22Rv1 (cell line): Measurements from ENCODE around the gene BTG4.

Experiments used
- ZFX ChIP-seq: fragments of 450-650 bp; IDR thresholded peaks from 2 replicates; pipeline ENCODE4 v1.6.1; 2017; ENCODE audit warnings: antibody characterized with exemption, borderline replicate concordance
- TF ChIP-seq, protein P1 (sequence below): fragments of 450-650 bp; IDR thresholded peaks from 2 replicates; pipeline ENCODE4 v1.5.1; 2017; ENCODE audit warnings: mild to moderate bottlenecking

DNA sequence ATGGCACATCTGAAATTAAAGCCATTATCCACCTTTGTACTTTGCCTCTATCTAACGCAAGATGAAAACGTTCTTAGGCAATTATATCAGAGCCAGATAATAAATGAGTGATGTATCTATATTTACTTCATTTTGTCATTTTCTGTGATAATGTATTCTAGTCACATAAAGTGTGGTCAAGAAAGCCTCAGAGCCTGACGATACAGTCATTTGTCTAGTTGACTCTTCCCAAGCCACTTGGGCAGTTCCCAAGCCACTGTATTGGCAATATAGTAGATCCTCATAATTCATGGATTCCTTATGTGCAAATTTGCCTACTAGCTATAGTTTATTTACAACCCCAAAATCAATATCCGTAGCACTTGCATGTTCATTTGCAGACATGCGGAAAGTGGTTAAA lies 10.2 kb upstream of the BTG4 start:
- TF ChIP-seq, protein P1, sequence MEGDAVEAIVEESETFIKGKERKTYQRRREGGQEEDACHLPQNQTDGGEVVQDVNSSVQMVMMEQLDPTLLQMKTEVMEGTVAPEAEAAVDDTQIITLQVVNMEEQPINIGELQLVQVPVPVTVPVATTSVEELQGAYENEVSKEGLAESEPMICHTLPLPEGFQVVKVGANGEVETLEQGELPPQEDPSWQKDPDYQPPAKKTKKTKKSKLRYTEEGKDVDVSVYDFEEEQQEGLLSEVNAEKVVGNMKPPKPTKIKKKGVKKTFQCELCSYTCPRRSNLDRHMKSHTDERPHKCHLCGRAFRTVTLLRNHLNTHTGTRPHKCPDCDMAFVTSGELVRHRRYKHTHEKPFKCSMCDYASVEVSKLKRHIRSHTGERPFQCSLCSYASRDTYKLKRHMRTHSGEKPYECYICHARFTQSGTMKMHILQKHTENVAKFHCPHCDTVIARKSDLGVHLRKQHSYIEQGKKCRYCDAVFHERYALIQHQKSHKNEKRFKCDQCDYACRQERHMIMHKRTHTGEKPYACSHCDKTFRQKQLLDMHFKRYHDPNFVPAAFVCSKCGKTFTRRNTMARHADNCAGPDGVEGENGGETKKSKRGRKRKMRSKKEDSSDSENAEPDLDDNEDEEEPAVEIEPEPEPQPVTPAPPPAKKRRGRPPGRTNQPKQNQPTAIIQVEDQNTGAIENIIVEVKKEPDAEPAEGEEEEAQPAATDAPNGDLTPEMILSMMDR = no peak
- TF ChIP-seq ZFX = no peak
